Stimulated activated CD4-positive, alpha-beta T cell treated with anti-CD3 and anti-CD28 coated beads, Interleukin-4, amount 100 ng/mL, for 48 hours (primary cell): ENCODE data around the gene CROCC.

Experiments used
- DNase-seq, 2 donors: peaks; one replicate each; pipeline ENCODE4 v3.0.0-alpha.2; 2020; ENCODE audit warnings: low read depth in 2 of 2

CROCC gene

DNA sequence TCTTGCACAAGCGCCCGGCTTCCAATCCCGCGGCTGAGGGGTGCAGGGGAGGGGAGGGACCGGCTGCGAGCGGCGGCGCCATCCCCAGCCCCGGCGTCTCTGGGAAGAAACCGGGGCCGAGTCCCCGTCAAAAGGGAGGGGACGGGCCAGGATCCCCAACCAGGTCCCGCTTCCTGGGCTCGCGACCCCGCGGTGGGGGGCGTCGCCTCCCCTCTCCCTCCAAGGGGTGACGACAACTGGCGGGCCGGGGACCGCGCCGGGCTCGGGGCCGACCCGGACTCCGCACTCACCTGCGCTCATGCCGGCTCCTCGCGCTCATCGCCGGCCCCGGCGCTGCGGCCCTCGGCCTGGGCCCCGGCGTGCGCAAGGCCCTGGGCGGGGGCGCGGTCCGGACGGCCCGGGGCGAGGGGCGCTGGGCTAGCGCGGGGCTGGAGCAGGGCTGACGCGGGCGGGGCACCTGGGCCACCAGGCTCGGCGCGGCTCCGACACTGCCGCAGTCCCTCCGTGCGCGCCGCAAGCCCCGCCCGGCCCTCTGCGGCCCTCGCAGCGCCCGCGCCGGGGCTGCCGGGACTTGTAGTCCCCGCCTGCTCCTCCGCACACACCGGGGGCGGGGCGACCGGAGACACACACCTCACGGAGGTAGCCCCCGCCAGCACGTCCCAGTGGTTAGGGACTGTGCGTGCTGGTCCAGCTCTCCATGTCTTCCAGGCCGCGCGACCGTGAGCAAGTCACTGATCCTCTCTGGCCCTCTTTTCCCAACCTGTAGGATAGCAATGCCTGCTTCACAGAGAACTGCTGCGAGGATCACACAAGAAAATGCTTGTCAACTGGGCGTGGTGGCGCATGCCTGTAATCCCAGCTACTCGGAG is 89.9 kb downstream of the CROCC start, which contains the start of gene ATP13A2:
Gene ATP13A2 (minus strand): TSS at position 490 of the 869 bp plus-strand sequence. CDS start 190 bp downstream, at position 300.
- peak; percentile 70 to 80 for DNase-seq

GRCh38 chr1:17012775-17013490 is 91.2 kb downstream of the CROCC start:
- no peak for DNase-seq

DNA sequence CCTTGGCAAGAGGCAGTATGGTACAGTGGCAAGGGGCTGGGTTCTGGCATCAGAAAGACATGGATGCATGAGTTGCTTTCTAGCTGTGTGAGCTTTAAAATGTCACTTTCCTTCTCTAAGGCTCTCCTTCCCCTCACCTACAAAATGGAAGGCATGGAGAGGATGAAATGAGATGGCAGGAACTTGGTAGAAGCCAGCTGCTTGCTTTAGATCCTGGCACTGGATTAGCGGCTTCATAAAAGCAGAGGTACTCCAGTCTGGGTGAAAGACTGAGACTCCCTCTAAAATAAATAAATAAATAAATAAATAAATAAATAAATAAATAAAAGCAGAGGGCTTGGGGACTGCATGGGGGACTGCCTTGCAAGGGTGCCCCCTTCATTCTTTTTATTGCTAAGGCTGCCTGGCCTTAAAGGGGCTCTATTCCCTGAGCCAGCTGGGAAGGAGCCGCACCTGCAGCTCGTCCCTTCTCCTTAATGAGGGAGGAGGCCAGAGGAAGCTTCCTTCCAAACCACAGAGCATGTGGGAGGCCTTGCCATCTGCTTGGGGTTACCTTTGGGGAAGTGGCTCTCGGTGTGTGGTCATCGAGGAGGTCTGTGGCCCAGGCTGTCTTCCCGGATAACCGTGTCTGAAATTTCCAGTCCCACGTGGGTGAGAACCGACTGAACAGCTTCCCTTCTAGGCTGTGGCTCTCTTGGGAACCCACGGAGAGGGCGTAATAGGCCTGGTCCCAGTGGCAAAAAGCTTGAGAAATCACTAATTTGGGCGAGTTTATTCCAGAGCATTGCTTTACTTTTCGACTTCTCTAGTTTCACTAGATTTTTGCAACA is 92.0 kb downstream of the CROCC start:
- DNase-seq: no peak

DNA sequence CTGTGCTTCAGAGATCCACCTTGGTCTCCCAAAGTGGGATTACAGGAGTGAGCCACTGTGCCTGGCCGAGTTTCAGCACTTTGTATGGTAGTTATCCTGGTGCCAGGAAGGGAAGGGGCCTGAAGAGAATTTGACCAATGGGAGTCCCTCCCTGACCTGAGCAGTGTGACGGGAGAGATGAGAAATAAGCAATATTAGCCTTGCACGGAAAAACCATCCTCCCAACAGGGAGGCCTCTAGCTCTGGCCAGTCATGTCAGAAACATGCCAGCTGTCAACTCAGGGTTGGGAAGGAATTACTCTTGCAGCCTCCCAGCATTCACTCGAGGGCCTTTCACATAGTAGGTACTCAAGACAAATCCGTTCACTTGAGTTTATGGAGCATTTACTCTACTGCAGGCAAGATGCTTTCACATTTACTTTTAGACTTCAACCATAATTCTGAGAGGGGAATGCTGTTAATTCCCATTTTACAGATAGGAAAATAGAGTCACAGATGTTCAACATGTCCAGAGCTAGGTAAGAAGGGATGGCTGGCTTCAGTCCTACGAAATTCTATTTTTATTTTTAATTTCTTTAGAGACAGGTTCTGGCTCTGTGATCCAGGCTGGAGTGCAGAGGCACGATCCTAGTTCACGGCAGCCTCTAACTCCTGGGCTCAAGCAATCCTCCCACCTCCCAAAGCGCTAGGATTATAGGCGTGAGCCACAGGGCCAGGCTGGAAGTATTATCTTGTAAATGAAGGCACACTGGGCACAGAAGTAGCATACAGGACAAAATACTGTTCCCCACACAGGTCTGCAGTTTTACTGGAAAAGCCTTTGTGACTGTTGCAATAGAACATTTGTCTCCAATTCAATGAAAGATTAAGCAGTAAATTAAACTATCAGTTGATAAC is 93.2 kb downstream of the CROCC start:
- DNase-seq: no peak

- DNase-seq: no peak
These were observed 94.6 kb downstream of the CROCC start for GRCh38 chr1:17016317-17016661.

- no peak for DNase-seq
These were observed 95.7 kb downstream of the CROCC start for GRCh38 chr1:17017435-17017834.

DNA sequence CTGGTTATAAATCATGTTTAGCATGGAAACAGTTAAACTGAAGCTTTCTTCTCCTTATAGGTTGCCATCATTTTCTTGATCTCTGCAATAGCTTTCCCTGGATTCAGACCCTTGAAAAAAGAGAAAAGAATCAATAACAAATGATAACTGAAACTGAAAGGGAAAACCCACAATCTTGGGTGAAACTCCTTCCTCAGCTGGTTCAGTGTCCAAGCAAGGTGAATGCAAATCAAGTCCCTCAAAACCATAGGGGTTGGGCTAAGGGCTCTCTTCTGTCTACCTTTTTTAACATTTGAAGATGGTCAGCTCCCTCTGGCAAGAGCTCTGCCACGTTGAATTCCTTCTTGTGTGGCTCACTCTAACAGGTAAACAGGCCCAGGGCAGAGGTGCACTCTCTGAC is 97.1 kb downstream of the CROCC start:
- no peak for DNase-seq

- no peak for DNase-seq
These were observed 98.8 kb downstream of the CROCC start for GRCh38 chr1:17020502-17020901.

- DNase-seq: no peak
These were observed 100.2 kb downstream of the CROCC start for GRCh38 chr1:17021896-17022295.
